Measurements from ENCODE around the gene RMDN2.

DNA sequence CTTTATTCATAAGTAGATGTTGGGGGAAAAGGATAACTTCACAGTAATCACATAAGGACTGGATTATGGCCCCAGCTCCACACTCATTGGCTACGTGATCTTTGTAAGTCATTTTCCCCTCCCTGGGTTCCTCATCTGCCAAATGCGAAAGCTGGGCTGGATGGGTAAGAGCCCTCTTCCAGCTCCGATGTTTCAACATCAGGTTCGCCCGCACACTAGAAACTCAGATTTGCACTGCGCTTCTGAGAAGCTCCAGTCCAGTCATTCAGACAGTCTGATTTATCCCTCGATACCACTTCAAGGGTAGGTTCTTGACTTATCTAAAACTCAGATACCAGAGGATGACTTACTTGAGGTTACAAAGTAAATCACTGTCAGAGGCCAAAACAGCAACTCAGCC lies 31.0 kb upstream of the RMDN2 start:
- TF ChIP-seq HNF4G (IDR thresholded peaks at IDR 0.05), result no peak
- TF ChIP-seq, protein P1, sequence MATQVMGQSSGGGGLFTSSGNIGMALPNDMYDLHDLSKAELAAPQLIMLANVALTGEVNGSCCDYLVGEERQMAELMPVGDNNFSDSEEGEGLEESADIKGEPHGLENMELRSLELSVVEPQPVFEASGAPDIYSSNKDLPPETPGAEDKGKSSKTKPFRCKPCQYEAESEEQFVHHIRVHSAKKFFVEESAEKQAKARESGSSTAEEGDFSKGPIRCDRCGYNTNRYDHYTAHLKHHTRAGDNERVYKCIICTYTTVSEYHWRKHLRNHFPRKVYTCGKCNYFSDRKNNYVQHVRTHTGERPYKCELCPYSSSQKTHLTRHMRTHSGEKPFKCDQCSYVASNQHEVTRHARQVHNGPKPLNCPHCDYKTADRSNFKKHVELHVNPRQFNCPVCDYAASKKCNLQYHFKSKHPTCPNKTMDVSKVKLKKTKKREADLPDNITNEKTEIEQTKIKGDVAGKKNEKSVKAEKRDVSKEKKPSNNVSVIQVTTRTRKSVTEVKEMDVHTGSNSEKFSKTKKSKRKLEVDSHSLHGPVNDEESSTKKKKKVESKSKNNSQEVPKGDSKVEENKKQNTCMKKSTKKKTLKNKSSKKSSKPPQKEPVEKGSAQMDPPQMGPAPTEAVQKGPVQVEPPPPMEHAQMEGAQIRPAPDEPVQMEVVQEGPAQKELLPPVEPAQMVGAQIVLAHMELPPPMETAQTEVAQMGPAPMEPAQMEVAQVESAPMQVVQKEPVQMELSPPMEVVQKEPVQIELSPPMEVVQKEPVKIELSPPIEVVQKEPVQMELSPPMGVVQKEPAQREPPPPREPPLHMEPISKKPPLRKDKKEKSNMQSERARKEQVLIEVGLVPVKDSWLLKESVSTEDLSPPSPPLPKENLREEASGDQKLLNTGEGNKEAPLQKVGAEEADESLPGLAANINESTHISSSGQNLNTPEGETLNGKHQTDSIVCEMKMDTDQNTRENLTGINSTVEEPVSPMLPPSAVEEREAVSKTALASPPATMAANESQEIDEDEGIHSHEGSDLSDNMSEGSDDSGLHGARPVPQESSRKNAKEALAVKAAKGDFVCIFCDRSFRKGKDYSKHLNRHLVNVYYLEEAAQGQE (IDR thresholded peaks at IDR 0.05), result no peak
- TF ChIP-seq, protein P2, sequence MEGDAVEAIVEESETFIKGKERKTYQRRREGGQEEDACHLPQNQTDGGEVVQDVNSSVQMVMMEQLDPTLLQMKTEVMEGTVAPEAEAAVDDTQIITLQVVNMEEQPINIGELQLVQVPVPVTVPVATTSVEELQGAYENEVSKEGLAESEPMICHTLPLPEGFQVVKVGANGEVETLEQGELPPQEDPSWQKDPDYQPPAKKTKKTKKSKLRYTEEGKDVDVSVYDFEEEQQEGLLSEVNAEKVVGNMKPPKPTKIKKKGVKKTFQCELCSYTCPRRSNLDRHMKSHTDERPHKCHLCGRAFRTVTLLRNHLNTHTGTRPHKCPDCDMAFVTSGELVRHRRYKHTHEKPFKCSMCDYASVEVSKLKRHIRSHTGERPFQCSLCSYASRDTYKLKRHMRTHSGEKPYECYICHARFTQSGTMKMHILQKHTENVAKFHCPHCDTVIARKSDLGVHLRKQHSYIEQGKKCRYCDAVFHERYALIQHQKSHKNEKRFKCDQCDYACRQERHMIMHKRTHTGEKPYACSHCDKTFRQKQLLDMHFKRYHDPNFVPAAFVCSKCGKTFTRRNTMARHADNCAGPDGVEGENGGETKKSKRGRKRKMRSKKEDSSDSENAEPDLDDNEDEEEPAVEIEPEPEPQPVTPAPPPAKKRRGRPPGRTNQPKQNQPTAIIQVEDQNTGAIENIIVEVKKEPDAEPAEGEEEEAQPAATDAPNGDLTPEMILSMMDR (IDR thresholded peaks at IDR 0.05; ENCODE audit: low read depth, low read length, missing input control), result no peak

All from liver (tissue), 3 donors.